ENCODE results near the gene PIGN.

PIGN gene

DNA sequence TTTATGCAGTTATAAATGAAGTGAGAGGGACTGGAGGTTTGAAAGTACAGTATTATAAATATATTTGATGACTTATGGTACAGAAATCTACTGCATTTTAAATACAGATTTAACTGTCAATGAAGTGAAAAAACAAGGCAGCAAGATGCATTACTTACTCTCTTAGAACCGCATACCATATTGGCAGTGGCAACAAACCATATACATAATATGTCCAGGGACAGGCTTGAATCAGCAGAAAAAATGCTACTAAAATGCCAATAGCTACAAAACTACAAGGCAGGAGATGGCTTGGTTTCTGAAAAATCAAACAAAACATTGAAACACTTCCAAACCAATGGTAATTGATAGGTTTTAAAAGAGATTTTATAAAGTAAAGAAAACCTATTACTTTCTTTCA, 77.2 kb downstream of the PIGN start:
- no peak for DNase-seq (ENCODE audit: low read depth)

DNA sequence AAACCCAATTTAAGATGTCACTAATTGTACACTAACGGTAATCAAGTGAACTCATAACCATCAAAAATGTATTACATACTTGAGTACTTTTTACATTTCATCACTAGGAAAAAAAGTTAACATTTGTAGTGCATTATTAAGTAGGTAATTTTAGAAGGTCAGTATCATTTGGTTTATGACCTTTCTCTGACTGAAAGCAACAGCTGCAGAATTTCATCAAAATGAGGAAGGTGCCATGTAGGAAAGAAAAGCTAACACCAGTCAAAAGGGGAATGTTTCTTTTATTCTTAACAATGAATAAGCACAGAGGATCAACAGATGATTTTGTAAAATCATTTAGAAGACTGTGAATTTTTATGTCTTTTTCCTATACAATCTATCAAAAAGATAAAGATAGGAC, 79.0 kb downstream of the PIGN start:
- DNase-seq (ENCODE audit: low read depth), result no peak

DNA sequence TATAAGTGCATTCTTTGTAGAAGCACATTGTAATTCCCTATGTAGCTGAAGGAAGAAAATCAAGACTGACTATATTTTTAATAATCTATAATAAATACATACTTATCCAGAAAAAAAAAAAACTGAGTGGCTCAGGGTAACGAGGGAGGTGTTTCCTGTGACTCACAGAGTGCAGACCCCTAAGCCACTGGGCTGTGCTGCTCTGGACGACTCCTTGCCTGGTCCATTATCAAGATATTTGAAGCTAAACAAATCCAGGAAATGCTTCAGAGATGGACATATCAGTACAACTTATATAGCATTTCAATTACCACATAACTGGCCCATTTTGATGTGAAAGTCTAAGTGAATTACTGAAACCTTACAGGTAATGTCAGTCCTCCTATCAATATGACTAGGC, 80.6 kb downstream of the PIGN start:
- DNase-seq (ENCODE audit: low read depth), result no peak

DNA sequence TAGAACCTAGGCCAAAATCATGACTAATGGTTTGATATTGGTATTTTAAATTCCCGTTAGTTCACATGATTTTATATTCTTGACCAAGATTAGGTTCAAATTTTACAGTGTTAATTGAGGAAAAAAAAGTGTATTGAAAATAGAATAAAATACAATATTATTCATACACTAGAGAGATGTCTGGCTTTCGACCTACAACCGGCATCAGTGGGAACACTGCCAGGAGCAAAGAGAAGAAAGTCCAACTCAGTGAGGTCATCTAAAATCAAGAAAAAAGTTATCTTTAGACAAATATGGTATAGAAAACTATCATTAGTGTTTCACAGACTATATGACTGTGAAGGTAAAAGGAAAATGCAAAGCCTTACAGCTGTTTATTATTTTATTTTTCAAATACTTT, 81.5 kb downstream of the PIGN start:
- DNase-seq (ENCODE audit: low read depth), result no peak

DNA sequence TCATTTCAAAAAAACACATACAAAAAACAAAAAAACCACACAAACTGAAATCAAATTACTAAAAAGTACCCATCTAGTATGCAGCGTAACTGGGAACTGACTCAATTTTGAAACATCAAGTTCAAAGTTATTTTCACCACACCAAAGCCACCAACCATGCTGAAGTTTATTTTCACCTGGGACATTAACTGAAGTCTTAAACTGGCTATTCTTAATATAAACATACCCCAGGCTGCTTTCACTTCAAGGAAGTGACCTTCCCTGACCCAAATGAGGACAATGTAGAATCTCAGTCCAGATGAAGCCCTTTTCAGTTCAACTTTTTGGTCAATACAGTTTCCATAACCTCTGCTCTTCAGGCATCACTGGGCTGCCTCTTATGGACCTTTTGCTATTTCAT, 84.6 kb downstream of the PIGN start:
- DNase-seq (ENCODE audit: low read depth), result no peak

DNA sequence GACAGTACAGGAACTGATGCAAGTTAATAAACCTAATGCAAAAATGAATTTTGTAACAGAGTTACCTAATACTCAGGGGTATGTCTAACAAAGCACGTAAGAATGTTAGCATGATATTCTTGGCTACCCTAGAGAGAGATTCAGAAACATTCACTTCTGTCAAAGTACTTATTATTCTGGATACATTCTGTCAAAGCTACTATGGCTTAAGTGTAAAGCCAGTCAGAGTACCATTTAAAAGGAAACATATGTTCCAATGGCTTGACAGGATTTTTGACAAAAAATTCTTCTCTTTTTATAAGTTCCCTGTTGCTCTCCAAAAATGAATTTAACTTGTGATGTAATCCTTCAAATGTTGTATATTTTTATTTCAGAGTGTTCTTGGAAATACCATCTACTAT, 85.5 kb downstream of the PIGN start:
- DNase-seq (ENCODE audit: low read depth), result no peak

DNA sequence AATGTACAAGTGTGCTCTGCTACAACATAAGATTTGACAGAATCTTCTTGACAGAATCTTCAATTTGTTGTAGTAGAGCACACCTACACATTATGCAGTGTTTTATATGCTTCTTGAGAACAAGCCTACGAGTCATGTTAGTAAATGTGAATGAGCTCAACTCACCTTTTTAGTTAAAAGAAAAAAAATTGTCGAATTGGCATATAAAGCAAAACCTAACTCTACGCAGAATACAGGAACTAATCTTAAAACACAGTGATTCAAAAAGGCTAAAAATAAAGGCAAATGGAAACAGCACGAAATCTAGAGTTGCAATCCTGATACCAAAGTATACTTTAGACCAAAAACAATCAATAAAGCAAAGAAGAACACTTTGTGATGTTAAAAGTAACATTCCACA, 87.9 kb downstream of the PIGN start:
- no peak for DNase-seq (ENCODE audit: low read depth)

DNA sequence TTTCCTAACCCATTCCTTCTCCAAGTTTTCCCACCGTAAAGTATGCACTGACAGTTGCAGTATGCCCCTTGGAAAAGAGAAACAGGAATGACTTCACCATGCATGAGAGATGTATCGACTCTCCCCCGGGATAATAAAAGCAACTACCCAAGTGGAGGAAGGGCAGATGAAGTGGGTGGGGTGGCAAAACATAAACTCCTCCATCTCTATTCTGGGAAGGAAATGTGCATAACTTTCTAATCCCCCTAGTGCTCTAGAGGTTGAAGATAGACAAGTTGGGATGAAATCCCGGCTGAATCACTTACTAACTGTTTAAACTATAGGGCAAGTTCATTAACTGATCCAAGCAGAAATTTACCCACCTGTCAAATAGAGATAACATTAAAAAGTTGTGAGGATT, 89.2 kb downstream of the PIGN start:
- no peak for DNase-seq (ENCODE audit: low read depth)

DNA sequence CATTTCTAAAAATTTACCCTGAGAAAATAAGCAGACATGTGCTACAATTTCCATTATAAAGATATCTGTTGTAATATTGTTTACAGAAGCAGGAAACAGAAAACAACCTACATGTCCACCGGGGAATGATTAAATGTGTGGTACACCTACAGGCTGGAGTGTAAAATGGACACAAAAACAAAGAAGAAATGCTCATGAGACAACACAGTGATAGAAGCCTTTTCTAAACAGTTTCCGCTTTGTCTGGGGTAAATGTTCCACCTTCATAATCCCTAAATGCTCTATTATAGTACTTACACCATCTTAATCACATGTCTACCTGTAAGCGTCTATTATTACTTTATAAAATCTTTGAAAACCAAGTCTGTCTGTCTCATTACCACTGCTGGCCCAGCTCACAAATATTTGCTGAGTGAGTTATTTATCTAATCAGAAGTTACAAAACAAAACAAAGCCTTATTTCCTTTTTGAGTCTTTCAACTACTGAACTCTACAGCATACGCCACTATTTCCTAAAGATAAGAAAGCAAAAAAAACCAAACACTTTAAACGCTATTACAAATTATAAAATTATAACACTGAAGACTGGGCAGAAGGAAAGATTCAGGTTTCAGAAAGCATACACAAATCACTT, 95.3 kb downstream of the PIGN start:
- DNase-seq (ENCODE audit: low read depth), result no peak

DNA sequence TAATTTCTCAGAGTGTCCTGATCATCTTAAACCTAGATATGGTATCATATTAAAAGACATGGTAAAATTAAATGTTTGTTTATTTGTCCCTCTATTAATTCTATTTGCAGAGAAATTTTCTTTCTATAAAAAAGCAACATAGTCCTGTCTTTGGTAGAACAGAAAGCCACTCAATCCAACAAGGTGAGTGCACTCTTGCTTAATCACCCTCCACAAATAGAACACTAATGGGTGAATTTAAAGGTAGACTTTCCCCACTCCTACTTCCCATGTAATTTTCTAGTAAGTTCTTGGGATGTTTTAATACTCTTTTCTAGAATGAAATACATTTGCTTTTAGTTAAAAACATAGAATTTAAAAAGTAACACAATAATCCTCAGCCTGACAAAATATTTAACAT, 97.7 kb downstream of the PIGN start:
- no peak for DNase-seq (ENCODE audit: low read depth)

DNA sequence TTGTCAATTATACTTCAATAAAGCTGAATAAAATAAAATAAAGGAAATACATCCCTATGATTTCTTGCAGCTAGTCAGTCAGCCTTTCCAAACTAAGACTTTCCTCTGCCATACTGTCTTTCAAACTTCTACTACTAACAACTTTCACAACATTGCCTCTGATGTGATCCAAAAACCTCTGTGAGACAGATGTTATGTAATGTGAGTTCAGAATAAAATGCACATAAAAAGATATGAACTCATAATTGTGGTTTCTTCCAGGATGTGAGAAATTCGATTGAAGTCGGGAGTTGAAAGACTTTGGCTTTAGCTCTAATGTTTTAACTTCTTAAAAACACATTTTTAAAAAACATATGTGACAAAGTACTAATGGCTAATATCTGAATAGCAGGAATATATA, 98.7 kb downstream of the PIGN start:
- DNase-seq (ENCODE audit: low read depth), result no peak

DNA sequence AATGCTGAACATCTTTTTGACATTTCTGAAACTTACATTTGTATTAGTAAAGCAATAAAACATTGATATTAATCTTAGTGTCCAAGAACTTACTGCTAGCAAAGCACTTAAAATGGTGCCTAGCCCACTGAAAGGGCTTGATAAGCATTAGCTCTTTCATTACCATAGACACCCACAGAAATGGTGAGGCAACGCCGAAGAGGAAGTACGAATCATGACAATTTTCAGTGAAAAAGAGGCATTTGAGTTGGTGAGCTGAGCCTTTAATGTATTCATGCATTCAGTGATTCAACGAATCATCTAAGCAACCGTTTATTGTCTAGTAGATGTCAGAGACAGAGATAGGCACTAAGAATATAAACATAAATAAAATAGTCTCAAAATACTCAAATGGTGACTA, 101.1 kb downstream of the PIGN start:
- no peak for DNase-seq (ENCODE audit: low read depth)

DNA sequence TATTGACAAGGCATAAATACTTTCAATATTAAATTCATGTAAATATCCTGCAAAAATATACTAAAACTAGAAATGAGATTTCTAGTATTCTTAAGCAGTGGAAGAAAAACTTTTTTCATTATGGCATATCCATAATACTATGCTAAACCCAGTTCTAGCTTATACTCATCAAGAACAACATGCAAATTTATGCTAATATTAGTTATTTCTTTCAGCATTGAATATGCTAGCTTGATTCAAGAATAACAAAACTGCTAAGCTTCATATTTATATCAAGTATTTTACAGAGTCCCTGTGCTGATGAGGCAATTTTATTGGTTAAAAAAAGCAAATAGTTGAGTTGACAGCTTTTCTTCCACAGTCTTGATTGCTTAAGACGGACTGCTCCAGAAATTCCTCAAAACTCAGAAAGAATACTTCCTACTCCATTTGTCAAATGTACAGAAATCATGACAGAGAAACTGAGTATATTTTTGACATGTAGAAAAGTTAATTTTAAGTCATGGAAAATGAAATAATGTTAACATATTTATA, 105.0 kb downstream of the PIGN start:
- DNase-seq (ENCODE audit: low read depth), result no peak

DNA sequence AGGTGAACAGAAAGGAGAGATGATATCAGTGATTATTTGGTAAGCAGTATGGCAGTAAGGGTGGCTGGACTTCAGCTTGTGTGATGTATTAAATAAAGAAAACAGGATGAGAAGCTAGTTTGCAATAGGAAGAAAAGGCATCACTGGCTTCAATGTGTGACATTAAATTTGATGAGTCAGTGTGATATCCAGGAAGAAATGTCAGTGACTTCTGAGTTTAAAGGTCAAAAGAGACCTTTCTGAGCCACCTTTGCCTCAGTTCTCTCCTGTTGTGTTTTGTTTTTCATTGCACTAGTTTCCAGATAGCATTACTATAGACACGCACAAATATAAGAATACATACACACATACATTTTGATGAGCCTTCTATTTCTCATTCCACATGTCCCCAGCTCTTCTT, 105.6 kb downstream of the PIGN start:
- DNase-seq (ENCODE audit: low read depth), result no peak

DNA sequence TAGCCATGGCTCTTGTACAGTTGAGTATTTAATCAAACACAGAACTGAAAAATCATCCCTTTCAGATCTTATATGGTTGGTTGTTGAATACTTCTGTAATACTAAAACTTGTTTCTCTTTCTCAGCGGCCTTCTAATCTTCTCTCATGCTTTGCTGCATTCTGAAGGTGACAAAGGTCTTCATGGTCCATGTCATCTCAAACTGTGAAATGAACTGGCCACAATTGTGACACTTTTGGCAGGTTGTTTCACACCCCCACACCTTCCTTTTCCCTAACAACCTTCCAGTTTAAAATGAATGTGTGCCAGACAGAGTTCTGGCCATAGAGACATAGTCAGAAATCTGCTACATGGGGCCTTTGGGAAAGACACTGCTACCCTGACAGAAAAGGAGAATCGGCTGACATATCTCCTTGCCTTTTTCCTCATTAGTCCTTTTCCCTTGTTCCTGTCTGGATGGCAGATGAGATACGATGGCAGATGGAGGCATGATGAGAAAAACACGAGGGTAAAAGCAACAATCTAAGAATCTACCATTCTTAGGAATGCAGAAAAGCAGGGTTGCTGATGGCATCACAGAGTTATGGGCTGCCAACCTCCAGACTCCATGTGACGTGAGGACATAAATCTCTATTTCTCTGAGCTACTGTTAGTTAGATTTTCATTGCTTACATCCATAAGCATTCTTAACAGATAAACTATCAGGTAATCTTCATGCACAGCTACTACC, 106.5 kb downstream of the PIGN start:
- DNase-seq (ENCODE audit: low read depth), result no peak

DNA sequence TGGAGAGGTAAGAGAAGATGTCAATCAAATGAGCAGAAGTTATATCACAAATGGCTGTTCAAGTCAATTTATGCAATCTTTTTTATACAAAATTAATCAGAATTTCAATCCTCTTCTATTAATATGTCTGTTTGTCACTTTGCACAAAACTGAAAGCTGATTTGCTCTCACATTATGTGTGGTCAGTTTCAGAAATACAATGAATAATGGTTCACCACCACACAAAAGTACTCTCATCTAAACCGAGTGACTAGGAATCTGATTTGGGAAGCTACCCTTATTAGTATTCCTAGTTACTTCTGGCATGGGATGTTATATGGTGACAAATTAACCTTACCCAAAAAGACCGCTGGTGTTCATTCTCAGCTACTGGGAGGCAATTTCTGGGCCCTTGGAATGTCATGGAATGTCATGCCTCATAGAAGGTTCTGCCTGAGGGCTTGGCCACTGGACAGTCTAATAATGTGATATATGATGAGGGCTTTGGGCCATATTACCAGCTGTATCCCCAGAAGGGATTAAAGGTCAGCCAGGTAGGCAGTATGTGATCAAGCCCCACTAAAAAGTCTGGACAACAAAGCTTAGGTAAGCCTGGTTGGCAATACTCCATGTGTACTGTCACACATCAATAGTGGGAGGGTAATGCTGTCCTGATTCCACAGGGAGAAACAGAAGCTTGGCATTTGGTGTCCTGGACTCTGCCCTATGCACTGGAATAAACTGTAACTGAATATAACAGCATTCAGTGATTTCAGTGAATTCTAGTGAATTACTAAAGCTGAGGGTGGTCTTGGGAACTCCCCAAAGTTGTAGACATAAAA, 113.2 kb downstream of the PIGN start:
- no peak for DNase-seq (ENCODE audit: low read depth)

DNA sequence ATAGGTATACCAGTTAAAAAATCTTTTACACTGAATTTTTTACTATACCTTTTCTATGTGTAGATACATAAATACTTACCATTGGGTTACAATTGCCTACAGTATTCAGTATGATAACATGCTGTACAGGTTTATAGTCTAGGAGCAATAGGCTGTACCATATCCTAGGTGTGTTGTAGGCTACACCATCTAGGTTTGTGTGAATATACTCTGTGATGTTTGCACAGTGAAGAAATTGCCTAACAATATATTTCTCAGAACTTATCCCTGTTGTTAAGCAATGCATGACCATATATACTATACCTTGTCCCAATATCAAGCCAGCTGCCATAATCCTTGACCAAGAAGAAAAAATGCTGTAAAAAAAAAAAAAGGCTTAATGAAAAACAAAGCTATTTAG, 114.5 kb downstream of the PIGN start:
- DNase-seq (ENCODE audit: low read depth), result no peak

DNA sequence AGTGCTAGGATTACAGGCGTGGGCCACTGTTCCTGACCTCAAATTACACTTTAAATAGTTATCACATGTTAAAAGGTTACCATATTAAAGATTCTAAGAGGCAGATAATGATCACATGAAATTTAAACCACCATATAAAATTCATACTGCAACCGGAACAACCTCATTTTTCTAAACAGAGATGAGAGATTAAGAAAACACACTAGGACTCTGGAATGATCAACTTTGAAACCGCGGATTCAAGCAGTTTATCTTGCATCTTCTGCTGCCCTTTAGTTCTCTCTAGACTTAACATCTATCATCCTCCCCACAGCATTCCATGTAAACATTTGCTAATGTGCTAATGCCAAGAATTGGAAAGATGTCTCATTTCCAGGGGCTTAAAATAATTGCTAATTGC, 115.8 kb downstream of the PIGN start:
- DNase-seq (ENCODE audit: low read depth), result no peak

DNA sequence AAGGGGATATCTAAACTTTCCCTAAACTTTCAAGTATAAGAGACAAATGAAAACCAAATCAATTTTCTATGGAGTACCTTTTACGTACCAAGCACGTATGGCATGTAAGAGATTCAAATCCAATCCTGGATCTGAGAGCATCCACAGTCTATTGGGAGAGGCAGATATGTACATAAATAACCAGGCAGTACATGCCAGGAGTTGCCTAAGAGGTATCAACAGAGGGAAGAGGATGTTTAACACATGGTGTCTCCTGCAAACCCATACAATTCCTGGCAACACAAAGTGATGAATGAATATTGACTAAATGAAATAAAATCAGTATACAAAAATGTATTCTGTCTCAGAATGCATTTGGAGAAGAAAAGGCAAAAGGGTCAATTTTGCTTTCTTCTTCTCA, 116.6 kb downstream of the PIGN start:
- DNase-seq (ENCODE audit: low read depth), result no peak

DNA sequence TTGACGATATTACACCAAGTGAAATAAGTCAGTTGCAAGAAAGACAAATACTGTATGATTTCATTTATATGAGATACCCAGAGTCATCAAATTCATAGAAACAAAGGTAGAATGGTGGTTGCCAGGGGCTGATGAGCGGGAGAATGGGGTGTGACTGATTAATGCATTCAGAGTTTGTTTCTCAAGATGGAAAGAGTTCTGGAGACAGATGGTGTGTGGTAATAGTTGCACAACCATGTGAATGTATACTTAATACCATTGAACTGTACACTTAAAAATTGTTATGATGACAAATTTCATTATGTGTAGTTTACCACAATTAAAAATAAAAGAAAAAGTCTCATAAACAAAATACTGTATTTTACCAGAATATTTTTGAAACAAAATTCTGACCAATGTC, 117.3 kb downstream of the PIGN start:
- DNase-seq (ENCODE audit: low read depth), result no peak

DNA sequence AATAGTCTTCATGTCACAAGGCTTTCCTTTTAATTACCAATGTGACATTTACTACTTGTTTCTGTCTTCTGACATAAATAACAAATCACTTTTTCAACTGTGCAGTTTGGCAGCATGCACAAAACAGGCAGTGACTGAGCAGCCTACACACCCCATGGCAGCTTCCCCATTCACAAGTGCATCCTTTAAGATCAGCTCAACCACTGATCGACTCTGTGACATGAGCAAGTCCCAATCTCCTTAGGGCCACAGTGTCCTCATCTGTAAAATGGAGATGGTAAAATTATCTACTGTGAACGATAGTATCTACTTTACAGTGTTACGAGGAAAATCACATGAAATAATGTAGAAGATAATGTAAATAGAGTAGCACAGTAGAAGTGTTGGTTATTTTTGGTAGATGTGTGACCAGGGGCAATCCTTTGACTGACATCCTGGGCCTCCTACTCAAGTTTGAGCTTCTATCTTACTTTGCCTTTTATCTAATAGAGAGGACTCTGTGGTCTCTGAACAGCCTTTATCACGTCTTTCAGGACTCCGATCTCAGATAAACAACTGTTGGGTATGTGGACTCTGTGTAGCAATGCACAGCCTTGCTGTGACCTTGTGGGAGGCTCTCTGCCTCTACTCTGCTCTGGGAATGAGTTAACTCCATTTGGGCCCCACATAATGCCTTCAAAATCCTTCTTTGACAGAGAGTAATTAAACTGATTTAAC, 120.6 kb downstream of the PIGN start:
- DNase-seq (ENCODE audit: low read depth), result no peak

DNA sequence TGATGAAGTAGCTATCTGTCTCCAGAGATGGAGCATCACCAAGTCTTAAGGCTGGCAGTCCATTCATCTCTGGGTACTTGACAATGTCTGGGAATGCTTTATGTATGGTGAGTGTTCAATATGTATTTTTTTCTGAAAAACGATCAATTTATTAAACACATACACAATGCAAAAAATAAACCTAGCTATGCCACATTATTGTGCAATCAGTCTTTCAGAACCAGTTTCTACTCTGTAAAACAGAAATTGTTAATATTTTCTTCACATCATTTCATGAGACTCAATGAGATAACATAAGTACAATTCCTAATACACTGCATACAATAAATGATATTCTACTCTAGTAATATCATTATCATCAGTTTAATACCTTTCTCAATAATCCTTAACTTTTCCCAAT, 122.5 kb downstream of the PIGN start:
- DNase-seq (ENCODE audit: low read depth), result no peak

Data from T-helper 22 cell (primary cell).